ENCODE measurements around the gene SMIM45.

DNA sequence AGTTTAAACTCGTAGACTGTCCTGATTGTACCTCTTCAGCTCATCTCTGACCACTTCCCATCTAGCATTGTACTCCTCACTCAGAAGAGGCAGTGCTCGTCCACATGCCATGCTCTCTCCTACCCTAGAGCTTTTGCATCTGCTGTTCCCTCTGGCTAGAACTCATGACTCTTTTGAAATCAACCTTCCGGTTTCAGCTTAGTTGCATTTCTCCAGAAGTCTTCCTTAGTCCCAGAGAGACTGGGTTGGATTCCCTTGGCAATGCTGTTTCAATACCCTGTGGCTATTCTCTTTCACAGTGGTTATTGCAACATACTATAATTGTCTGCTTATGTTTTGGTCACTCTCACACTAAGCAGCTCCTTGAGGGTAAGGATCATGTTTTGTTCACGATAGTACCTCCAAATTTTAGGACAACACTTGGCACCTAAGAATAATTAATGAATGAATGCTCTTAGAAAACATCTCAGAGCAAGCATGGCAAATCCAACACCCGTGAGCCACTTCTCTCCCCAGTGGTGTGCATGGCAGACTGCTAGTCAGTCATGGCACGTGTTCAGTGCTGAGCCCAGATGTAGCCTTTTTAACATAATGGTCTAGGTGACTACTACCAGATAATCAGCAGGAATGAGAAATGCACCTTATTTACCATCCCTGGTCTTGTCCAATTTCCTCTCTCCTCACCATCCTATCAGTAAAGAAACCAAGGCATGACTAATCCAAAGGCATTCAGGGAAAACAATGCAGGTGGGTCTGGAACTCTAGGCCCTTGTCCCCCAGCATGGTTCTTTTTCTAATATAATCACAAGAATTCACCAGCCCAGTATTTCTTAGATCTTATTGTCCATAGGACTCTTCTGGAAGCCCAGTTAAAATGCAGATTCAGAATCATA lies 31.8 kb downstream of the SMIM45 start:
- TF ChIP-seq, protein P1, sequence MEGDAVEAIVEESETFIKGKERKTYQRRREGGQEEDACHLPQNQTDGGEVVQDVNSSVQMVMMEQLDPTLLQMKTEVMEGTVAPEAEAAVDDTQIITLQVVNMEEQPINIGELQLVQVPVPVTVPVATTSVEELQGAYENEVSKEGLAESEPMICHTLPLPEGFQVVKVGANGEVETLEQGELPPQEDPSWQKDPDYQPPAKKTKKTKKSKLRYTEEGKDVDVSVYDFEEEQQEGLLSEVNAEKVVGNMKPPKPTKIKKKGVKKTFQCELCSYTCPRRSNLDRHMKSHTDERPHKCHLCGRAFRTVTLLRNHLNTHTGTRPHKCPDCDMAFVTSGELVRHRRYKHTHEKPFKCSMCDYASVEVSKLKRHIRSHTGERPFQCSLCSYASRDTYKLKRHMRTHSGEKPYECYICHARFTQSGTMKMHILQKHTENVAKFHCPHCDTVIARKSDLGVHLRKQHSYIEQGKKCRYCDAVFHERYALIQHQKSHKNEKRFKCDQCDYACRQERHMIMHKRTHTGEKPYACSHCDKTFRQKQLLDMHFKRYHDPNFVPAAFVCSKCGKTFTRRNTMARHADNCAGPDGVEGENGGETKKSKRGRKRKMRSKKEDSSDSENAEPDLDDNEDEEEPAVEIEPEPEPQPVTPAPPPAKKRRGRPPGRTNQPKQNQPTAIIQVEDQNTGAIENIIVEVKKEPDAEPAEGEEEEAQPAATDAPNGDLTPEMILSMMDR (IDR thresholded peaks at IDR 0.05; ENCODE audit: poor library complexity, severe bottlenecking), result no peak
- TF ChIP-seq REST (IDR thresholded peaks at IDR 0.05; ENCODE audit: borderline replicate concordance) (no peak), POLR2AphosphoS5 (IDR thresholded peaks at IDR 0.05) (no peak), EP300 (conservative IDR thresholded peaks at IDR 0.05; ENCODE audit: poor library complexity, severe bottlenecking) (no peak), EZH2 (IDR thresholded peaks at IDR 0.05; ENCODE audit: borderline replicate concordance, insufficient read depth, low read length, poor library complexity, severe bottlenecking) (no peak), RAD21 (conservative IDR thresholded peaks at IDR 0.05) (no peak), TAF1 (IDR thresholded peaks at IDR 0.05; ENCODE audit: low read depth) (no peak), SMC3 (conservative IDR thresholded peaks at IDR 0.05; ENCODE audit: poor library complexity) (no peak), MXI1 (conservative IDR thresholded peaks at IDR 0.05; ENCODE audit: poor library complexity, severe bottlenecking) (no peak)

Measured in neural cell (in vitro differentiated cells).